Astrocyte (in vitro differentiated cells and primary cell): ENCODE results near the gene CDC37L1.

Experiments used
- CTCF ChIP-seq: IDR thresholded peaks from 2 replicates; pipeline ENCODE4 v1.5.1; 2011; ENCODE audit warnings: low read depth, mild to moderate bottlenecking, inconsistent platforms, low read length, moderate library complexity; ENCODE audit not compliant: insufficient read depth
- EZH2 ChIP-seq: IDR thresholded peaks from 2 replicates; pipeline ENCODE4 v1.6.1; 2012; ENCODE audit warnings: mild to moderate bottlenecking, low read length, inconsistent platforms; ENCODE audit not compliant: insufficient read depth

GRCh38 chr9:4727593-4727992 lies 48.2 kb downstream of the CDC37L1 start:
- TF ChIP-seq CTCF (no peak), EZH2 (no peak)
